Breast epithelium (tissue), 3 donors: ENCODE results near the gene ASIP.

Experiments used
- CTCF ChIP-seq, 3 donors: fragments of 450-650 bp; IDR thresholded peaks; one replicate each; pipeline ENCODE4 v1.5.1; 2016 to 2017; ENCODE audit warnings: antibody characterized with exemption in 3 of 3, mild to moderate bottlenecking in 3 of 3, moderate library complexity in 3 of 3
- POLR2AphosphoS5 ChIP-seq, 3 donors: sonication (generic); formaldehyde crosslinking; IDR thresholded peaks; one replicate each; pipeline ENCODE4 v1.6.1; 2017; ENCODE audit warnings: antibody characterized with exemption in 3 of 3

GRCh38 chr20:34295284-34295683, 54.1 kb downstream of the ASIP start:
- TF ChIP-seq CTCF (IDR thresholded peaks at IDR 0.05) (no peak), POLR2AphosphoS5 (IDR thresholded peaks at IDR 0.05) (no peak)
